ENCODE data around the gene ANO10.
A peak's percentile ranks its signal among the peaks of the same experiment; 100 is the strongest.
"Not testable (repeated sequence)": the region's sequence is repeated elsewhere in the genome, so short reads cannot be mapped to it uniquely, and the experiment has no call there.

Gene ANO10

DNA sequence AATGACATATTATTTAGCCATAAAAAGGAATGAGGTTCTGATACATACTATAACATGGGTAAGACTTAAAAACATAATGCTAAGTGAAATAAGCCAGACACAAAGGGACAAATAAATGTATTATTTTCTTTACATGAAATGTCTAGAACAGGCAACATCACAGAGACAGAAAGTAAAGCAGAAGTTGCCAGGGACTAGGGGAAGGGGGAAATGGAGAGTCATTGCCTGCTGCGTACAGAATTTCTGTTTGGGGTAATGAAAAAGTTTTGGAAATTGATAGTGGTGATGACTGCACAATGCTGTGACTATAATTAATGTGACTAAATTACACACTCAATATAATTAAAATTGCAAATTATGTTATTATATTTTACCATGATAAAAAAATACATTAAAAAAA is 99.9 kb downstream of the ANO10 start:
- no peak for DNase-seq (ENCODE audit: low spot score)

DNA sequence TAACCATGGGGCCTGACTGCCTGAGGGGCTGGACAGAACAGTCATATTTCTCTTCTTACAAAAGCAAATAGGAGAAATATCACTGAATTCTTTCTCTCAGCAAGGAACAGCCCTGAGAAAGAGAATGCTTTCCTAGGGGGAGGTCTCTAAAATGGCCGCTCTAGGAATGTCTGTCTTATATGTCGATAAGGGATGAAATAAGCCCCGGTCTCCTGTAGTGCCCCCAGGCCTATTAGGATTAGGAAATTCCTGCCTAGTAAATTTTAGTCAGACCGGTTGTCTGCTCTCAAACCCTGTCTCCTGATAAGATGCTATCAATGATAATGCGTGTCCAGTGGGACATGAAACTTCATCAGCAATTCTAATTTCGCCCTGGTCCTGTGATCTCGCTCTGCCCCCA is 103.3 kb downstream of the ANO10 start:
- not testable (repeated sequence) for DNase-seq (ENCODE audit: low spot score)

DNA sequence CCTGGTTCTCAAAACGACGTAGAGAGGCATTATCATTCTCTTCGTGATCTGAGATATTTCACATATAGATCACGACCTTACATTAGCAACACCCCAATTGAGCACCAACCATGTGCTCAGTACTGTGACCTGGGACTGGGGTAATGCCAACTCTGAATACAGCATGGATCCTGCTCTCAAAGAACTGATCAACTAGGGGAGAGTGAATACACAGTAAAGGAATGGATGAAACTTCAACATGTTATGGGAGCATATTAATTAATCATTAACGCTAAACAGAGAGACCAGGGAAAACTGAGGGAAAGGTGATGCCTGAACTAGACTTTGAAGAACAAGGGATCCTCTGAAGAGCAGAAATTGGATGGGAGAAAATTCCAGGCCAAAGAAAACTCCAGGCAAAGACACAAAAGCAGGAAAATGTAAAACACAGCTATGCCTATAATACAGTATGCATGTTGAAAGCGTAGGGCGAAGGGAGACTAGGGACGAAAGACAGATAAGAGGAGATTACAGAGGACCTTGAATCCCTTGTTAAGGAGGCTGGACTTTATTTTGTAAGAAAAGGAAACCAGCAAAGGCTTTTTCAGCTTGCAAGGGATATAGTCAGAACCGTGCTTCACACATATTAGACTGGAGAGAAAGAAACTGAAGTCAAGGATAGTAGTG is 105.7 kb downstream of the ANO10 start:
- no peak for DNase-seq (ENCODE audit: low spot score)

DNA sequence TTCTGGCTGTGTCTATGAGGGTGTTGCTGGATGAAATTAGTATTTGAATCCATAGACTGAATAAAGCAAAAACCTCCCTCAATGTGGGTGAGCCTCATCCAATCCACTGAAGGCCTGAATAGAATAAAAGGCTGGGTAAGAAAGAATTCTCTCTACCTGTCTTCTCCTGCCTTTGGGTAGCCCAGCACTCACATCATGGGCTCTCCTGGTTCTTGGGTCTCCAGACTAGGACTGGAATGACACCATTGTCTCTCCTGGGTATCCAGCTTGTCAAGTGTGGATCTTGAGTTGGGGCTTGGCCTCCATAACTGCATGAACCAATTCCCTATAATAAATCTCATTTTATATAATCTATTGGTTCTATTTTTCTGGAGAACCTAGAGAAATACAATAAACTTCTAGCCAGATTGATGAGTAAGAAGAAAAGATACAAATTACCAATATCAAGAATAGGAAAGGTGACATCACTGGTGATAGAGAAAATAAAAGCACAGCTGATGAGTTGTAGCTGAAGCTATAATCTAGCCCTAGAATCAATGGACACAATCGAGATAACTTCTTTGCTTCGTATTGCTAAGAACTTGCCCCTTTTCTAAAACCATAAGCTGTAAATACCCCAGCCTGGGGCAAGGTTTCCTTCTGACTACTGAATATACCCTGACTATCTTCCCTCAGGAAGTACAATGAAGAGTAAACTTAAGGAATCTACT is 106.4 kb downstream of the ANO10 start:
- DNase-seq (ENCODE audit: low spot score), result no peak

DNA sequence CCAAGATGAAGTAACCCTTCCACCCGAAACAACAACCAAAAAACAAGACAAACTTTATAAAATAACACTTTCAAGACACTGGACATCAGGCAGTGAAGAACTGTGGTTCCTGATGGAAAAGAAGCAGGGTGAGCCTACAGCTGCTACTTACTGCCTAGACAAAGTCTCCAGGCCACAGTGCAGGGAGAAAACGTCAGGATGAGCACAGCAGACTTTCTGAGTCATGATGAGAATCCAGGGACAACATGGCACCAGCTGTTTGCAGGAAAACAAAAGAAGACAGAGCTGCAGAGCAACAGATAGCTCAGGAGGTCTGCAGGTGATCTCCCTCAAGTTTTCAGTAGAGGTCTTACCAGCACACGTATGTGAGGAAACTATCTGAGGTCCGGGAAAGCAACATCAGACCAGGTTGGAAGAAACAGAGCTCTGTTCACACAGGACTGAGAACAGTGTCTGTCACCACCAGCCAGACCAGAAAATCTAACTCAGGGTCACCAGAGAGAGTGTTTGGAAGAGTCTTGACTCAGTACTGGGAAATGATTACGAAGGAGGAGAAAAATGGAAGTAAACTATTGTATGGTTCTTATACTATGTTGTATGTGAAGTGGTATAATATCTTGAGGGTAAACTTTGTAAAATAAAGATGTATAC is 108.9 kb downstream of the ANO10 start:
- peak; percentile 45 for DNase-seq (ENCODE audit: low spot score)

DNA sequence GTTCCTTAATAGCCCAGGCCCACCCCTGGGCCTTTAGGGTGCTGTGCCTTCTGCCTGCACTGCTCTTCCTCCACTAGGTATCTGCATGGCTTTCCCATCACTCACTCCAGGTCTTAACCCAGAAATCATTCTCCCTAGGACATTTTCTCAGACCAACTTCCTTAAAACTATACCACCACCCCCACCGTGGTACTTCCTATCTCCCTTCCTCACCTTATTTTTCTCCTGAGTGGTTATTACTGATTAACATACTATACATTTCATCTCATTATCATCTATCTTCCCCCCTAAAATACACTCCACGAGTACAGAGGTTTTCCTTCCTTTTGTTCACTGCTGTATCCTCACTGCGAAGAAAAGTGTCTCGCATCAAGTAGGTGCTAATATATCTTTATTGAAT is 115.2 kb downstream of the ANO10 start:
- DNase-seq (ENCODE audit: low spot score), result no peak

DNA sequence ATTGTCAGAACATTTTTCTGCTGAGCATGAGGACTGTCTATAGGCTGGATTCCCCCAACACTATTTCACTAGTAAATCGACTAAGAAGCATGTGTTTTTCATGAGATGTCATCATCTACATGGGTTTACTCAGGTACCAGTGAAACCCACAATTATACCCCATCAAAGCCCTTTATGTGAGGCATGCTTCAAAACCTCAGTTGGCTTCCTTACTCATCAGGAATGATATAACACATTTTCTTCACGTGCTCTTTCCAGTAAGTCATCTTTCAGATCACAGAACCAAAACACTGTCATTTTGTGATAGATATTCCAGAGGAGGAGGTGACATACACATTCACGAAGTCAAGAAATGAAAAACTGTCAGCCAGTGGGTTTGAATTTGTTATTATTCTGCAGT is 116.5 kb downstream of the ANO10 start:
- no peak for DNase-seq (ENCODE audit: low spot score)

DNA sequence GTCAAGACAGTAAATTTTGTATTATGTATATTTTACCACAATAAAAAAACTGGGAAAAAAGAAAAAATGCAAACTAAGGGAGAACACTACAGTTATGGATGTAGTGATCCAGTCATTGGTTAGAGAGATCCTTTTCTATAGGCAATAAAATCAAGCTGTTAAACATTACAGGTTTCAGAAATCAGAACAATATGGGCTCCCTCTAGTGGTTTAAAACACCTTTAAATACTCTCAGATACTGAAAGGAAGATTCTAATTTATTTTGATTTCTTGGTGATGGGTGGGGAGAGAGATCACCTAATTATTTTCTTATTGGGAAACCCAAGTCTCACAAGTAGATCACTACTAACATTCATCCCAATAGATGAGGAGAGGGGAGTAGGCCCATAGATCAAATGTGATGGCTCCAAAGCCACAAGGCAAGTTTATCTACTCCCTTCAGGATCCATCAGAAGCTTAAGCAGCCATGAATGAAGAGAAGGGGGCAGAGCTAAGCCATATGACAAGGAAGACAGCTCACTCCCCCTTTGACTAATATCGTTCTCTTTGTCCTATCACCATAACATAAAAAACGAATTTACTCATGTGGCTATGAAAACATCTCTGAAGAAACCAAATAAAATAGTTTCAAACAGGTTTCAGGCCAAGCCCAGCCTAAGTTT is 118.6 kb downstream of the ANO10 start:
- no peak for DNase-seq (ENCODE audit: low spot score)

DNA sequence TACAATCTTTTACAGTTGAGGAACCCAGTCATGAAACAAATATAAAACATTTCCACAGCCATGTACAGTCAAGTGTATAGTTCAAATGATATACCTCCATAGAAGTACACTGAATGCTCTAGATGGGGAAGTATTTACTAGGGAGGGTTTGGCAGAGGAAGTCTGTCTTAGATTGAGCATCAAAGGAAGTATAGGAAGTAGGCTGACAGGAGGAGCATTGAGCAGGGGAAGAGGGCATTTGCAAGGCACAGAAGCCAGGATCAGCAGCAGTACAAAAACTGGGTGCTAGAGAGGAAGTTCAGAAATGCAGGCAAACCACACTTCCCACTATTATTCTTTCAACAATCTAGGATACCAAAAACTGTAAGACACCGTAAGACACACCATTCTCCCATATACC is 122.6 kb downstream of the ANO10 start:
- DNase-seq (ENCODE audit: low spot score), result no peak

DNA sequence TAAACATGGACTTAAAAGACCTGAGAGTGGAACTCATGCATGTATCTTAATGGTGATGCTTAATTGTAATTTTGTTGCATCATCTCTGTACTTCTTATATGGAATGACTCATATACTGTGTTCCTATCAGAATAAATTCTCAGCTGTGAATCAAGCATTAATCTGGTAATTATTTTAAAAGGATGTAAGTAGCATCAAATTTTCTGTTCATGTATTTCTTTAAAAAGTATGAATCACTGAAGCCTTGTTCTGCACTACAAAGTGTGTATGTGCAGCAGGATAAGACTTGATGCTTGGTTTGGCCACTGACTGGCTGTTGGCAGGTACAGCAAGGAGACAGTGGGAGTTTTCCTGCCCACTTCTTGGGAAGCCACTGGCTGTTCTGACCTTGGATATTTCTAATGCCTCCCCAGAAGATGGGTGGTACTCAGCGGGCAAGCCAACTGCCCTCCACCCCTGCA is 123.9 kb downstream of the ANO10 start:
- no peak for DNase-seq (ENCODE audit: low spot score)

DNA sequence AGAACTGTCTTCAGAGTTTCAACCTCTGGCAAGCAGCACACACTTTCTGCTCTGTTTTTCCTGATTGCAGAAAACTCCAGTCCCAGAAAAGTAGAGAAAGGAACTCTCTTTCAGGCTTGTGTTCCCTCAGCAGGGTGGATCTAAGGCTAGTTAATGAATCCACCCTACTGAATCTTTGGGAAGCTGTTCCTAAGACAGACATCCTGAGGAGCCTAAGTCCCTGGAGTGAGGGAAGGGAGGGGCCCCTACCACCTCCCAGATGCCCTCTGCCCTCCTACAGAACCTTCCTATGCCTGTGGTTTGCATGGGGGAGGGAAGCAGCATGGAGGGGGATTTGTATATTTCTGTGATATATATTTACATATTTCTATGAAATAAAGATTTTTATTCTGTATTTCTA is 124.4 kb downstream of the ANO10 start:
- DNase-seq (ENCODE audit: low spot score), result no peak

DNA sequence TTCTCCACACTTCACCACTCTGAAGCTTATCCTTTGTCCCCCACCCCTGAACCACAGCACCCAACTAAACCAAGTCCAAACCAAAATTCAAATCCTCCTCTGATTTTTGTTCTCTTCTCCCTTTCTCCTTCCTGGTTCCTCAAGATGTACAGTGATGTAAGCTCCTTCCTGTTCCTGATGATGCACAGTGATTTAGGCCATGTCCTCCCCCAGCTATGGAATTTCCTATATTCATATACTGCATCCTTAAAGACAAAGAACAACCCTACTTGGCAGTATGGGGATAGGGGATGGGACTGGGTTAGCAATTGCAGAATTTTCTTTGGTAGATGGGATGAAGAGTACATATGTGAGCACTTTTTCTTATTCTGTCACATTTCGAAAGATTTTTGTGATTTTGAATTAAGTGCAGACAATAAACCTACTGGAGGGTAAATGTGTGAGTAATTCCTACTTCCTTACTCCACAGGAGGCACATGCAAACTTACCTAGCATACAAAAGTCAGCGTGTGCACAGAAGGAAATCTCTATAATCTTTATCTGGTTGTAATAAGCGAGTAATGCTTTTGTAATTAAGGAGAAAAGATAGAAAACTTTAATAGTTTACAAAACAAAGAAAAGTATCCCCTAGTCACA is 125.0 kb downstream of the ANO10 start:
- no peak for DNase-seq (ENCODE audit: low spot score)

DNA sequence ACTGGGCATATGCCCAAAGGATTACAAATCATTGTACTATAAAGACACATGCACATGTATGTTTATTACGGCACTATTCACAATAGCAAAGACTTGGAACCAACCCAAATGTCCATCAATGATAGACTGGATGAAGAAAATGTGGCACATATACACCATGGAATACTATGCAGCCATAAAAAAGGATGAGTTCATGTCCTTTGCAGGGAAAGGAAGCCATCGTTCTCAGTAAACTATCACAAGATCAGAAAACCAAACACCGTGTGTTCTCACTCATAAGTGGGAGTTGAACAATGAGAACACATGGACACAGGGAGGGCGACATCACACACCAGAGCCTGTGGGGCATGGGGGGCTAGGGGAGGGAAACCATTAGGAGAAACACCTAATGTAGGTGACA is 128.9 kb downstream of the ANO10 start:
- not testable (repeated sequence) for DNase-seq (ENCODE audit: low spot score)

DNA sequence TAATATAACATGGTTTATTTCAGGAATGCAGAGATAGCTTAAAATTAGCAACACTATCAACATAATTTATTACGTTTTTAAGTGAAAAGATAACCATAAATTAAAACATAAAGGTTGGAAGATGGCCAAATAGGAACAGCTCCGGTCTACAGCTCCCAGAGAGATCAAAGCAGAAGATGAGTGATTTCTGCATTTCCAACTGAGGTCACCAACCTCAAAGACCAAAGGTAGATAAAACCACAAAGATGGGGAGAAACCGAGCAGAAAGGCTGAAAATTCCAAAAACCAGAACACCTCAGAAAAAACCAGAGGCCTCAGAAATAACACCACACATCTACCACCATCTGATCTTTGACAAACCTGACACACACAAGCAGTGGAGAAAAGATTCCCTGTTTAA is 130.0 kb downstream of the ANO10 start:
- not testable (repeated sequence) for DNase-seq (ENCODE audit: low spot score)

DNA sequence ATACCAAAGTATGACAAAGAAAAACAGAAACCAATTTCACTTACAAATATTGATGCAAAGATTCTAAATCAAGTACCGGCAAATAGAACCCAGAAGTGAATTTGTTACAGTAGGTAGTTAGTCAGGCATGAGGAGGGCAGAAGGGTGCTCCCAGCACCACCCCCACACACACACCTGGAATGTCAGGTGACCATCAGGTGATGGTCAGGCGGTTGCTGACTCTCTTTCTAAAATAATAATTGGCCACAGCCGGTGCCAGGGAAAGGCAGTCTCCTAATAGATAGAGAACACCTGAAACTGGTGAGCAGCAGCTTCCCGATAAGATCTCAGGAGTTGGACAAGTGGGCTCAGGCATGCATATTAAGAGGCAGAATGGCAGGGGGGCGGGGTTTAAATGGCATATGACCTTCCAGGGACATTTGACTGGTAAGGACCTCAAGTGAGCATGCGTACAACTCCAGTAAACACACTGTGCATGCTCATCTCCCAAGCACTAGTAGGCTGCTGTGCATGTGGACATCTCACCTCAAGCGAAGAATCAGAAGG is 131.1 kb downstream of the ANO10 start:
- no peak for DNase-seq (ENCODE audit: low spot score)

DNA sequence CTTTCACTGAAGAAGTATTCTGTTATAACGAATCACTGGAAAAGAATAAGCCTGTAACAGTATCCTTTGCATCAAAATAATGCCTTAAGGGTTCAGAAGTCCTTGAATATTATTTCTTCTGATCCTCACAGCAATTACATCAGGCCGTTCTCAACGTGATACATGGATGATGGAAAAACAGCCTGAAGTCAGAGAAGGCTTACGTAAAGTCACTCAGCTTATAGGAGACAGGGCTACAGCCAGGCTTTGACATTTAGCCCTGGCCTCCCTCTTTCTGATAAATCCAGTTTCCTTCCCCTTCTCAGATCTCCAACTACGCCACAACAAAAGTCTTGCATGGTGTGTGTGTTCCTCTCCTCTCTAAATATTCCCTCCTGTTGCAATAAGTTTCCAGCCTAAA is 131.9 kb downstream of the ANO10 start:
- no peak for DNase-seq (ENCODE audit: low spot score)

DNA sequence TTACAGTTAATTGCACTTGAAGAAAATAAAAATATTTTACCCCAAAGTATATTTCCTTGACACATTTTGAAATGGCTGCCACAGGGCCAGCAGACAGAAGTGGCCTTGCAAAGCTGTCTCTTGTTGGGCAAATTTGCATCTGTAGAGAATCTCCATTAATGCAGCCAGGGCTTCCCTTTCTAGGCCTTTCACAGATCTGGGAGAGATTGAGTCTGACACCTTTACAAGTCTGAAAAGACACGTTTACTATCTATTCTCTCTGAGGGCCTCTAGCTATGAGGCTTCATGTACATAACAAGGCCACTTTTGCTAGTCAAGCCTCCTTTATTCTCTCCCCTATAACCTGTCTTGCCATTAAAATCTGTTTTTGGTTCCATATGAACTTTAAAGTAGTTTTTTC is 135.9 kb downstream of the ANO10 start:
- no peak for DNase-seq (ENCODE audit: low spot score)

DNA sequence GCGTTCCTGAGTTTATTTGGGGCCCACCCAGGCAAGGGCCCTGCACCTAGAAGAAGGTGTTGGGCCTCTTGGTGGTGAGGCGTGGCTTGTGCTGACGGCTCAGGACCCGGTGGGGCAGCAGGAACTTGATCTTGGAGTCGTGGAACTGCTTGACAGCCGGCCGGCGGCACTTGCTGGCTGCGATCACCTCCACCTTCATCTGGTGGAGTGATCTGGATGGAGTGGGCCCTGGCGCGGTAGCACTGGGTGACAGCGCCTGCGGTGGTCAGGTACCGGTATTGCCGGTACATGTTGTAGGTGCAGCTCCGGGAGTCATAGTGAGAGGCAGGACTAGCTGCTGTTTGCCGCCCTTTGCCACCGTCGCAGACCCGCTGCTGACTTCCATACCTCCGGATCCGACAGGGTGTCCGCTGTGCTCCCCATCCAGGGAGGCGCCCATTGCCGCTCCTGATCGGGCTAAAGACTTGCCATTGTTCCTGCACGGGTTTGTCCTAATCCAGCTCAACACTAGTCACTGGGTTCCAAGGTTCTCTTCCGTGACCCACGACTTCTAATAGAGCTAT is 136.8 kb downstream of the ANO10 start:
- DNase-seq (ENCODE audit: low spot score), result no peak

DNA sequence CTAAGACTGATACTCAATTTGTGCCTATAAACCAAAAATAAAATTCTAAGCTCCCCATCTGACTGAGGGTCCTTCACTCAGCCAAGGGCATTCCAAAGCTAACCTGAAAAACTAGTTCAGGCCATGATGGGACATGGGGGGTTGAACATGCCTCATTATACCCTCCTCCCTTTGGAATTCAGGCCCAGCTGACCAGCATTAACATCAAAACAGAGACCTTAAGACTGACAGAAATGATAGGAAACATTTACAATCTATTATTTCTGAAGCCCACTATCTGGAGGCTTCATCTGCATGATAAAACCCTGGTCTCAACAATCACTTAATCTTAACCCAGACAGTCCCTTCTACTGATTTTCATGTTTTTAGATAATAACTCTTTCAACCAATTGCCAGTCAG is 140.4 kb downstream of the ANO10 start:
- DNase-seq (ENCODE audit: low spot score), result no peak

DNA sequence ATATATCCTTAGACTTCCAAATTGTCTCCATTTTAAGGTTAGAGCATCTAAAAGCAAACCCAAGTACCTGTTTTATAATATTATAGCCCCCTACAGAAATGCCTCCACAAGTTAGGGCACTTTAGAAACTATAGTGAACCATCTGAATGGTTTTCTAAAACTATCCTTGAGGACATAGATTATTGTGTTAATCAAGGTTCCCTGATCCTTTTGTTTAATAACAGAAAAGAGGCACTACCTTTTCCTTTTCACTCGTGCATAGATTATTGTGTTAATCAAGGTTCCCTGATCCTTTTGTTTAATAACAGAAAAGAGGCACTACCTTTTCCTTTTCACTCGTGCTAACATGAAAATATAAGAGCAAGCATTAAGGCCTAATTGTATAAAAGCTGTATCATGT is 143.0 kb downstream of the ANO10 start:
- not testable (repeated sequence) for DNase-seq (ENCODE audit: low spot score)

DNA sequence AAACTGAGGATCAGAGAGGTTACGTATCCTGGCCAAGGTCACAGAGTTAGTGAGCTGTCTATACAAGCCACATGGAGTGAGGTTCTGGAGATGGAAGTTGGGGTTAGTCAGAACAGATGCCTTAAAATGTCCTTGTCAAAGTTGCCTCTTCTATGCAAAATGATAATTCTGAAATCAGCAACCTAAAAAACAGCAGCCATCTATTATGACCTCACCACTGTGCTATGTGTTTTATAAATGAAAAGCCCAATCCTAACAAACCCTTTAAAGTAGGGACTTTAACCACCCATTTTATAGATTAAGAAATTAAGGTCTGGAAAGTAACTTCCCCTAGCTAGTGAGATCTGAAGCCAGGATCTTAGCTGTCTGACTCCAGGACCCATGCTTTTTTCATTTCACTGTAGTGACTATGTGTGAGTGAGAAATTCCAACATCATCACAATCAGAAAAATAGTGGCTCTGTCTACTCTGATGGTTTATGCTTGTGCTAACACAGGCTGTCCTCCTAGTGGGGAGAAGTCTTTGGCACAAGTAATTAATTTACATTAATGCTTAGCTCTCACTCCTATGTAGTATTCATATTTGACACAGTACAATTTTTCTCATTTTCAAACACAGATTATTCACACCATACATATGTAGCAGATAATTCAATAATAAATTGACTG is 143.6 kb downstream of the ANO10 start:
- peak; percentile 13 for DNase-seq (ENCODE audit: low spot score)
